Neuronal stem cell (in vitro differentiated cells): ENCODE measurements around the gene RUNX1.

ENCODE experiments used
- DNase-seq: peaks from one replicate; pipeline ENCODE4 v3.0.0-alpha.2; 2013; ENCODE audit warnings: low spot score
- H2AFZ ChIP-seq: one replicate; pipeline ENCODE4 v1.6.1; 2013; ENCODE audit warnings: mild to moderate bottlenecking, low read length, inconsistent platforms
- H2AK5ac ChIP-seq: 2 replicates; pipeline ENCODE4 v1.6.1; 2013; ENCODE audit warnings: low read depth, mild to moderate bottlenecking, inconsistent platforms, low read length, moderate library complexity, mixed read lengths
- H2BK120ac ChIP-seq: 2 replicates; pipeline ENCODE4 v1.6.1; 2013; ENCODE audit warnings: low read depth, mild to moderate bottlenecking, inconsistent platforms, low read length, moderate library complexity, mixed read lengths
- H2BK12ac ChIP-seq: one replicate; pipeline ENCODE4 v1.6.1; 2013; ENCODE audit warnings: low read length, inconsistent platforms
- H2BK15ac ChIP-seq: 2 replicates; pipeline ENCODE4 v1.6.1; 2013; ENCODE audit warnings: mild to moderate bottlenecking, low read length, inconsistent platforms, mixed read lengths
- H2BK5ac ChIP-seq: one replicate; pipeline ENCODE4 v1.6.1; 2013; ENCODE audit warnings: inconsistent platforms, mild to moderate bottlenecking, low read length, moderate library complexity
- H3K14ac ChIP-seq: one replicate; pipeline ENCODE4 v1.6.1; 2013; ENCODE audit warnings: low read length, inconsistent platforms
- H3K18ac ChIP-seq: 2 replicates; pipeline ENCODE4 v1.6.1; 2013; ENCODE audit warnings: low read length, inconsistent platforms
- H3K23ac ChIP-seq: 2 replicates; pipeline ENCODE4 v1.6.1; 2013; ENCODE audit warnings: low read depth, mild to moderate bottlenecking, mixed read lengths, low read length, inconsistent platforms; ENCODE audit not compliant: poor library complexity
- H3K27ac ChIP-seq: replicated peaks from 3 replicates; pipeline ENCODE4 v1.5.1; 2013; ENCODE audit warnings: low read length, inconsistent platforms
- H3K27me3 ChIP-seq, 3 experiments: 2 replicates each; pipeline ENCODE4 v1.6.1; 2013; ENCODE audit warnings: low read length in 3 of 3, mild to moderate bottlenecking in 2 of 3, inconsistent platforms in 1 of 3, low read depth in 1 of 3, mixed read lengths in 1 of 3, moderate library complexity in 1 of 3; ENCODE audit not compliant: control insufficient read depth in 3 of 3, insufficient read depth in 3 of 3
- H3K36me3 ChIP-seq, 2 donors: replicated peaks in 1 of 2; 2 replicates each; pipeline ENCODE4 v1.6.1; 2013; ENCODE audit warnings: low read length in 2 of 2; ENCODE audit not compliant: control insufficient read depth in 2 of 2, insufficient read depth in 2 of 2
- H3K4ac ChIP-seq: 2 replicates; pipeline ENCODE4 v1.6.1; 2013; ENCODE audit warnings: inconsistent platforms, mild to moderate bottlenecking, low read length, moderate library complexity
- H3K4me1 ChIP-seq, 2 donors: 1 replicate in 1 of 2; 2 replicates in 1 of 2; pipeline ENCODE4 v1.6.1; 2013; ENCODE audit warnings: low read length in 2 of 2, low read depth in 1 of 2; ENCODE audit not compliant: control insufficient read depth in 2 of 2, insufficient read depth in 1 of 2
- H3K4me2 ChIP-seq: one replicate; pipeline ENCODE4 v1.6.1; 2013; ENCODE audit warnings: mild to moderate bottlenecking, low read length, inconsistent platforms; ENCODE audit not compliant: insufficient read depth, poor library complexity, severe bottlenecking
- H3K4me3 ChIP-seq, 2 donors: 2 replicates each; pipeline ENCODE4 v1.5.1; 2013; ENCODE audit warnings: low read length in 2 of 2, mild to moderate bottlenecking in 2 of 2, inconsistent platforms in 1 of 2, moderate library complexity in 1 of 2
- H3K79me1 ChIP-seq: one replicate; pipeline ENCODE4 v1.6.1; 2013; ENCODE audit warnings: low read depth, mild to moderate bottlenecking, inconsistent platforms, low read length, moderate library complexity
- H3K9ac ChIP-seq: one replicate; pipeline ENCODE4 v1.6.1; 2013; ENCODE audit warnings: mild to moderate bottlenecking, low read depth, low read length, inconsistent platforms; ENCODE audit not compliant: poor library complexity
- H3K9me3 ChIP-seq, 2 donors: replicated peaks in 1 of 2; 2 replicates each; pipeline versions ENCODE3 to v1.6.1; 2013; ENCODE audit warnings: low read length in 2 of 2, mild to moderate bottlenecking in 2 of 2, inconsistent platforms in 1 of 2, low read depth in 1 of 2, mixed read lengths in 1 of 2, moderate library complexity in 1 of 2; ENCODE audit not compliant: control insufficient read depth in 2 of 2, insufficient read depth in 1 of 2
- H4K8ac ChIP-seq: one replicate; pipeline ENCODE4 v1.6.1; 2013; ENCODE audit warnings: low read depth, mild to moderate bottlenecking, inconsistent platforms, low read length, moderate library complexity
- H4K91ac ChIP-seq: one replicate; pipeline ENCODE4 v1.6.1; 2013; ENCODE audit warnings: low read length, low read depth, mild to moderate bottlenecking, inconsistent platforms; ENCODE audit not compliant: poor library complexity
- WGBS, 2 donors: extraction: QIAGEN DNeasy Blood & Tissue Kit; methylation state at CpG; one replicate each; pipeline ENCODE4 v1.1.7; 2013; ENCODE audit warnings: missing lambda C conversion rate in 2 of 2, mixed read lengths in 1 of 2; ENCODE audit not compliant: insufficient read length in 2 of 2, insufficient replicate concordance in 1 of 2; ENCODE audit errors: extremely low coverage in 2 of 2; 5-methylcytosine and 5-hydroxymethylcytosine counted together

RUNX1 gene

GRCh38 chr21:34977333-34977732 lies 71.8 kb downstream of the RUNX1 start:
- no peak overlapping the region for H4K91ac ChIP-seq
- no peak overlapping the region for H4K8ac ChIP-seq
- no peak overlapping the region for H3K14ac ChIP-seq
- H3K27me3 ChIP-seq, result no peaks in the 10 kb centered on the region
- no peak overlapping the region for H2BK5ac ChIP-seq
- no peak overlapping the region for H2AFZ ChIP-seq
- no peak overlapping the region for H3K18ac ChIP-seq
- H2BK12ac ChIP-seq, result no peak overlapping the region
- no peak overlapping the region for H3K23ac ChIP-seq
- H3K4me3 ChIP-seq, result no peak overlapping the region
- no peak overlapping the region for H2BK15ac ChIP-seq
- no peaks in the 10 kb centered on the region for H3K79me1 ChIP-seq
- no peak overlapping the region for H2BK120ac ChIP-seq
- no peak overlapping the region for H3K9ac ChIP-seq
- H3K9me3 ChIP-seq, result no peaks in the 10 kb centered on the region
- H3K36me3 ChIP-seq, result no peaks in the 10 kb centered on the region
- DNase-seq, result no peak
- H2AK5ac ChIP-seq, result no peak overlapping the region
- no peak overlapping the region for H3K4me2 ChIP-seq
- H3K27ac ChIP-seq, result no peak overlapping the region
- no peak overlapping the region for H3K4ac ChIP-seq
- no peaks in the 10 kb centered on the region for H3K4me1 ChIP-seq
- no CpG with 5 or more reads among the region's 1 CpG for WGBS, 2 donors

GRCh38 chr21:34974162-34974981 lies 74.7 kb downstream of the RUNX1 start:
- Histone ChIP-seq H3K9me3 (no peaks in the 10 kb centered on the region), H3K18ac (no peak overlapping the region), H3K27me3 (no peaks in the 10 kb centered on the region), H3K4ac (no peak overlapping the region), H2AFZ (no peak overlapping the region), H4K91ac (no peak overlapping the region), H2BK120ac (no peak overlapping the region), H2BK15ac (no peak overlapping the region), H3K79me1 (no peaks in the 10 kb centered on the region), H3K4me3 (no peak overlapping the region), H3K14ac (no peak overlapping the region), H3K36me3 (no peaks in the 10 kb centered on the region), H3K27ac (no peak overlapping the region), H3K23ac (no peak overlapping the region), H4K8ac (no peak overlapping the region), H2AK5ac (no peak overlapping the region), H3K4me2 (no peak overlapping the region), H2BK5ac (no peak overlapping the region), H3K9ac (no peak overlapping the region), H3K4me1 (no peaks in the 10 kb centered on the region), H2BK12ac (no peak overlapping the region)
- WGBS, 2 donors, result no CpG with 5 or more reads among the region's 11 CpGs
- no peak for DNase-seq

GRCh38 chr21:34973685-34974084 lies 75.4 kb downstream of the RUNX1 start:
- no peak overlapping the region for H3K4ac ChIP-seq
- H3K14ac ChIP-seq, result no peak overlapping the region
- no peaks in the 10 kb centered on the region for H3K36me3 ChIP-seq
- H3K27ac ChIP-seq, result no peak overlapping the region
- no peak overlapping the region for H2AK5ac ChIP-seq
- no peak overlapping the region for H3K18ac ChIP-seq
- H3K9me3 ChIP-seq, result no peaks in the 10 kb centered on the region
- H3K4me2 ChIP-seq, result no peak overlapping the region
- no peaks in the 10 kb centered on the region for H3K27me3 ChIP-seq
- H3K4me3 ChIP-seq, result no peak overlapping the region
- no CpG with 5 or more reads among the region's 3 CpGs for WGBS, 2 donors
- H3K79me1 ChIP-seq, result no peaks in the 10 kb centered on the region
- H3K9ac ChIP-seq, result no peak overlapping the region
- no peak overlapping the region for H2AFZ ChIP-seq
- no peak overlapping the region for H4K8ac ChIP-seq
- no peak overlapping the region for H2BK15ac ChIP-seq
- no peak overlapping the region for H3K23ac ChIP-seq
- H3K4me1 ChIP-seq, result no peaks in the 10 kb centered on the region
- H2BK5ac ChIP-seq, result no peak overlapping the region
- H2BK120ac ChIP-seq, result no peak overlapping the region
- DNase-seq, result no peak
- no peak overlapping the region for H4K91ac ChIP-seq
- no peak overlapping the region for H2BK12ac ChIP-seq

- DNase-seq, result no peak
- no peak overlapping the region for H3K14ac ChIP-seq
- H4K91ac ChIP-seq, result no peak overlapping the region
- no peak overlapping the region for H3K27ac ChIP-seq
- H3K79me1 ChIP-seq, result no peaks in the 10 kb centered on the region
- WGBS, 2 donors, result no CpG with 5 or more reads among the region's 1 CpG
- no peak overlapping the region for H3K4me3 ChIP-seq
- no peaks in the 10 kb centered on the region for H3K27me3 ChIP-seq
- no peak overlapping the region for H3K23ac ChIP-seq
- no peak overlapping the region for H3K9ac ChIP-seq
- H4K8ac ChIP-seq, result no peak overlapping the region
- no peak overlapping the region for H3K18ac ChIP-seq
- no peak overlapping the region for H3K4ac ChIP-seq
- no peaks in the 10 kb centered on the region for H3K36me3 ChIP-seq
- no peak overlapping the region for H2BK12ac ChIP-seq
- no peak overlapping the region for H2AFZ ChIP-seq
- no peak overlapping the region for H2AK5ac ChIP-seq
- no peaks in the 10 kb centered on the region for H3K9me3 ChIP-seq
- no peak overlapping the region for H2BK5ac ChIP-seq
- no peak overlapping the region for H3K4me2 ChIP-seq
- no peak overlapping the region for H2BK15ac ChIP-seq
- no peak overlapping the region for H2BK120ac ChIP-seq
- peaks cover 0 to 3% of the 10 kb centered on the region in 2 donors for H3K4me1 ChIP-seq
These were observed 77.4 kb downstream of the RUNX1 start for GRCh38 chr21:34971656-34972055.
